NCI-H1105 (cell line): ENCODE results near the gene GNB1L.

Experiments used
- DNase-seq: peaks from one replicate; lab custom pipeline; 2025; lab: John Stamatoyannopoulos, UW

Gene GNB1L

GRCh38 chr22:19807914-19808872 lies 46.5 kb downstream of the GNB1L start:
- DNase-seq: no peak

DNA sequence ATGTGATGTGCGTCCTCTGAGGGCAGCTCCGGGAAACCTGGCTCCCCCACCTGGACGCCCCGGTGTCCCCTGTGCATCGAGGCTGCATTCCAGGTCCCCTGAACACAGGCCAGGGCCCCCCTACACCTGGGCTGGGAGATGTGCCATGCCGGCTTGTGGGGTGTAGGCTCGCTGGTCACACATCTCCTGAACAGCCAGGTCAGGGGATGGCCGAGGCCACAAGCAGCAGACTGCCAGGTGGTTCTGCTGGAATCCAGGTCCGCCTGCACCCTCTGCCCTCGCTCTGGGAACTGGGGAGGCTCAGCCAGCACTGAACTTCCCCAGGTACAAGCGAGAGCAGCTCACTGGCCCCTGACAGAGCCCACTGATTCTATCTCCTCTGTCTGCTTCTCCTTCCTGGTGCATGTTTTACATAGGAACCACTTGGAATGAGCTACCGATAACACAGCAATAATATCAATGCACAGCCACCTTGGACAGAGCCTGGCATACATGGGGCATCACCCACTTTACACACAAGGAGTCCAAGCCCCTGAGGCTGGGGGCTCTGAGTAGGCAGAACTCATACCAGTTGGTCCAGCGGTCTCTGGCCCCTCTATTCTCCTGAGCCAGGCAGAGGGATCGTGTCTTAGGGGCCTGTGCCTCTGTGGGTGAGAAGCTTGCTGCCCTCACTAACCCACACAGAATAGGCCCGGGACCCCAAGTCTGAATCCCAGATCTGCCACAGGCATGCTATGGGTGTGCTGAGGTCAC lies 47.3 kb downstream of the GNB1L start:
- DNase-seq: no peak

DNA sequence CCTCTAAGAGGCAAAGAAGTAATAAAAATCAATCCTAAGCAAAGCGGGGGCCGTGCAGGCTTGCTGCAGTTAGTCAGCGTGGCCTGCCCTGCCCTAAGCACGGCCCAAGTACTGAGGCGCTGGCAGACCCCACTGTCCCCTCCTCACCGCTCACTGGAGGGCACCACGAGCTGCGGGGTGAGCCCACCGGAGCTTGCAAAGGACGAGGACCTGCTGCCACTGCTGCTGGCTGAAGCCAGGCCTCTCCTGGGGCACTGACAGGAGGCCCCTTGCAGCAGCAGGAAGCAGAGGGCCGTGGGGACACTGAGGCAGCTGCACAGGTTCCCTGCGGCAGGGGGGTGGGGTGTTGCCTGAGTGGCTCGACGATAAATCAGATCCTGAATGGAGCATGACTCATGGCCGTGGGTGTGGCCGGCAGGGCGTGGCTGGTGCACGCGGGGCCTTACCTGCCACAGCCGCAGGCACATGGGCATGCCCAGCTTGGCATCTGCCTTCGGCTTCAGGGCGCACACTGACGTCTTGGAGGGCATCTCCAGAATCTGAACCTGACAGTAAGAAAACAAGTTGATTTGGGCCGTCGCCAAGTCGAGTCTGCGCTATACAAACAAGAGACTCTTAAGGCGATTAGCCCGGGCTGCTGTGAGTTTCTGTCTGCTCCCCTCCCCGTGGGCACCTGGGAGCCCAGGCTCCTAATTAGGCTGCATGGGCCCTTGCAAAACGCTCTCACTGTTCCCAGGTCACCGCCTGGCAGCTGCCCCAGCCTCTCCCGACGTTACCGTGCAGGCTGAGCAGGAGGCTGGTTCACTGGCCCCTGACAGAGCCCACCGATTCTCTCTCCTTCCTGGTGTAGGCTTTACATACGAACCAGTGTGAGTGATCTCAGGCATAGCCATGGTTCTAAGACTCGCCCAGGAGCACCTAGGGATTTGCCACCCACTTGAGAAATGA lies 48.2 kb downstream of the GNB1L start:
- no peak for DNase-seq

DNA sequence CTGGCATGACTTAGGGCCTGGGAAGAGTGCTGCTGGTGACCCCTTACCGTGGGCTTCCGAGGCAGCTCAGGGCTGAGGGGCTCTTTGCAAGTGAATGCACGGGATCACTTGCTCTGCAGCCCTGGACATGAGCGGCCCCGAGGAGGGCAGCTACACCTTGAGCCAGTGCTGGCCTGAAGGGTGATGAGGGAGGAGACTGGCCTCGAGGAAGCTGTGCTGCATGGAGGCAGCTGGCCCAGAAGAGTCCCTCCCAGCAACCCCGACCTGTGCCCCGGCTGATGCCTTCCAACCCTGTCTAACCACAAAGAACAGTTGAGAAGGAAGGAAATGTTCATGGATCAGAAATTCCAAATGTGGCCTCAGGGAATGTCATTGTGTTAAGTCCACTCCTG lies 48.9 kb downstream of the GNB1L start:
- DNase-seq: no peak

DNA sequence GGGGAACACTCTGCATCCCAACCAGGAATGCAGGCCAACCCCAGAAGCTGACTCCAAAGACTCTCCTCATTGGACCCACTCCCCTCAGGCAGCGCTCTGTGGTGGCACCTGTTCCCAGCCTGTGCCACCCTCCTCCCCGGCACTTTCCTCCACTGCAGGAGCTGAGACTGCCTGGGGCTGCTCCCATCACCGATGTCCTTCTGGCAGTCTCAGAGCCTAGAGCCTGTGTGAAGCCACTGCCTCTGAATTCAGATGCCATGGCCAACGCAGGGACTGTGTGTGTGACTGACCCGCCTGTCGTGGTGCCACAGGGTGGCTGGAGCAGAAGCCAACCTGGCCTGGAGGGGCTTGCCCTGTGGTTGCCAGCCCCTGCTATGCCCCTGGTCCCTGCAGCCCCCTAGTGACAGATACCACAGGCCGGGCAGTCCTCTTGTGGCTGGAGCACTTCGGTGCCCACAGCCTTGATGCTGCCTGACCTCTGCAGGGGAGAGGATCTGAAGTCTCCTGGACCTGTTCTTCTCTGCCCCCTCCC lies 50.9 kb downstream of the GNB1L start:
- DNase-seq: no peak

GRCh38 chr22:19802894-19803735 lies 51.6 kb downstream of the GNB1L start:
- DNase-seq: no peak

DNA sequence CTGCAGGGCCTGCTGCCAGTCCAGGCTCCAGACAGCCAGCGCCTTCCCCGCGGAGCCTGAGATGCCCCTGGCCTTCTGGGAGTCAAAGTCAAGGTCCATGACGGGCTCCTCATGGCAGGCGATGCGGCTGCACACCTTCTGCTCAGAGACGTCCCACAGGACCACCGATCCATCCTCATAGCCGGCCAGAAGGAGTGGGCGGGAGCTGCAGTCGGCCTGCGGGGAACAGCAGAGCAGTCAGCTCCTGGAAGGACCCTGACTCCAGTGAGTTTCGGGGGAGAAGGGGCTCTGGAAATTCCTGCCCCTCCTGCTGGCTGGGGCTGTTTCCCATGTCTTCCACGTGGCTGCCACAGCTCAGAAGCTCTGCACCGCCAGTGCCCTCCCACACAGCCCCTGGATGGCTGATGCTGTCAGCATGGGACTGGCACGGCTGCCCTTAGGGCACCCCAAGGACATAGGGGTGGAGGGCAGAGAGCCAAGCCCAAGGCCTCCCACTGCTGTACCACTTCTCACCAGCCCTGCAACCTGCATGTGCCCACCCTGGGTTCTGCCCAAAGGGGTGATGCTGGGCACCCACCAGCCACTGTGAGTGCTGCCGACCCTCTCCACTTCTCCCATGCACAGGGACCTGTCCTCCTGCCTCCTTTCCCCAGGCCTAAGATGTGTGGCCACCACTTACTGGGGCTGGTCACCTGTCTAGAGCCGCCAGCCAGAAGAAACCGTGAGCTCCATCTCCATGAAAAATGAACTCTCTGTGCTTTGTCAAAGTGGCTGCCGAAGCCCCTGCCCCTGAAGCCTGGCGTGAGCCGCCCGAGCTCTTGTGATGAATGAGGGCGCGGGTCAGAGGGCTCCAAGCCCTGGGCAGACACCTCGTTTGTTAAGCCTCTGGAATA lies 52.4 kb downstream of the GNB1L start:
- DNase-seq: no peak

GRCh38 chr22:19801340-19802000 lies 53.2 kb downstream of the GNB1L start:
- DNase-seq: no peak

GRCh38 chr22:19800761-19801244 lies 53.9 kb downstream of the GNB1L start:
- no peak for DNase-seq

DNA sequence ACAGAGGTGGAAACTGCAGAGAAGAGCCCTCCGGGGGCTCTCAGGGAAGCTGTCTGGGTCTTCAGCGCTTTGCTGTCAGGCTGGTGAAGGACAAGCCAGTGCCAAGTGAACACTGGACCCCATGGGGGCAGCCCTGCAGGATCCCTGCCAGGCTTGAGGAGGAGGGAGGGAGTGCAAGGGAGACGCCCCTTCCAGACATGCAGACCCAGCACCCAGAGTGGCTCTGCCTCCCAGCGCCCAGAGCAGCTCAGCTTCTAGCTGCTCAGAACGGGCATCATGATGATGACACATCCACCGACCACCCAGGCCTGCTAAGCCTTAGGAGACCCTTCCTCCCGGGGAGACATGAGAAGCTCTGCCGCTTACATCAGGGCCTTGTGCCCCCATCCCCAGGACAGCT lies 54.4 kb downstream of the GNB1L start:
- no peak for DNase-seq

DNA sequence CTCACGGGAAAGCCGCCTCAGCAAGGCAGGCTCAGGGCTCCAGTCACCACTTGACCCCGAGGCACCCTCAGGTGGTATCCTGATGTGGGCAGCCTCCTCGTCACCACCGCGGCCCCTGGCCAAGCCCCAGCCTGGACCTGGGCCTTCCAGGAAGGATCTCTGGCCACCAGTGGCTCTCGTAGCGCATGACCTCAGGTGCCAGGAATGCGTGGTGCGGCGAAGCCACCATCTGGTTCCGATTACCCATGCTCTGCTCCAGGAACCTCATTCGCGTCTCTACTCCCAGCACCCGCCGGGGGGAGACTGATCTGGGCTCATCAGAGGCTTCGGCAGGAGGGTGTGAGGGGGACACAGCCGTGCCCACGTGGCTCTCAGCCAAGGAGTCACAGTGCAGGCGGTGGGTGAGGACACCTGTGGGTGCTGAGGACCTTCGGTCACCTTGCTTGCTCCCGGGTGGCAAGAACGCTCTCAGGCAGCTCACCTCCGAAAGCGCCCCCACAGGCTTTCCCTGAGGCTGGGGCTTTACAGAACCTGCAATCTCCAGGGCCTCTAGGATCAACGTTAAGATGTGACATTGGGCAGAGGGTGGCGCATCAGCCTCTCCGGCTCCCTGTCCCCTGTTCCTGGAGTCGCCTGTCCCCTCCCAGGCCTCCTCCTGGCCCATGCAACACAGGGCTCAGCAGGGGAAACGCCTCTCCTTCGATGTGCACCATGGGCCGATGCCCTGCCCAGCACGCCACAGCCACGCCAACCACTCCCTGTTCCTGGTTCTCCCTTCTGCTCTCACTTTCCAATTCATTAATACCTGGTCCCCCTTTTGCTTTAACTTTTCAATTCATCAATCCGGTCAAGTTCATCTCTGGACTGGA lies 55.1 kb downstream of the GNB1L start:
- no peak for DNase-seq

- no peak for DNase-seq
Observed at GRCh38 chr22:19798891-19799293, 55.8 kb downstream of the GNB1L start.

DNA sequence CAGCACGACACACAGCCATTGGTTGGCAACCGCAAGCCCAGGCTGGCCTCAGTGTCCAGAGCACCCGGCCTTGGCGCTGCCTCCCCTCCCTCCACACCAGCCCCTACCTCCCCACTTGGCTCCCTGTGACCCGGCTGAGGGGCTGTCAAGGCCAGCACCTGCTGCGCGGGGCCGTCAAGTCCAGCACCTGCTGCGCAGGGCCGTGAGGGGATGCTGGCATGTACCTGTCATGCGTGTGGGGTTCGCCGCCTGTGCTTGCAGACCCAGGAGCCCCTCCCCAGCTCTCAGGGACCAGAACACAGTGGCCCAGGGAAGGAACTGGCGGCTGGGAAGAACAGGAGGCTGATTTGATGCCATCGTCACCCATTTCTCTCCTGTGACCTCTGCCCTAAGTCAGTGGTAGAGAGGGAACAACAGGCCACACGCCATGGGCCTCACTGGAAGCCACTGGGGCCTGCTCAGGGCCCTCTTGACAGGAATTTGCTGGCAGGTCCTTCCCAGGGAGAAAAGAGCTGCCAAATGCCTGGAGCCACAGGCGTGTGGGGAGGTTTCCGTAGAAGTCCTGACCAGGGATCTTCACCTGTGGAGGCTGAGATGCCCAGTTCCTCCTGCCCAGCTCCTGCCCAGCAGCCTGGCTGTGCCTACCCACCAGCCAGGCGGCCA lies 56.5 kb downstream of the GNB1L start:
- DNase-seq: no peak

- no peak for DNase-seq
Observed at GRCh38 chr22:19797086-19798002, 57.3 kb downstream of the GNB1L start.

DNA sequence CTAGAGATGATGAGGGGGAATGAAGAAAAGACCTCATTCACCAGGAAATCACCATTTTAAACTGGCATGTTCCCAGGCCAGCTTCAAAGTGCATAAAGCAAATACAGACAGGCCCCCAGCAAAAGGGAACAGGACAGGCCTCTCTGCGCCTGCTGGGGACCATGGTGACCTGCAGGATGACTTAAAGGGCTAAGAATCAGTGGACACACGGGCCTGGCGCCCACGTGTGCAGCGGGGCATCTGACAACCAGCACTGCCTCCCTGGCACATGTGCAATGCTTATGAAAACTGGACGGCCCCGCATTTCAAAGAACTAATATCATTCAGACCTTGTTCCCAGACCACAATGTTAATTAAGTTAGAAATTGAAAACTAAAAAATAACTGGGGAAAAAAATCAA lies 58.5 kb downstream of the GNB1L start:
- DNase-seq: no peak

DNA sequence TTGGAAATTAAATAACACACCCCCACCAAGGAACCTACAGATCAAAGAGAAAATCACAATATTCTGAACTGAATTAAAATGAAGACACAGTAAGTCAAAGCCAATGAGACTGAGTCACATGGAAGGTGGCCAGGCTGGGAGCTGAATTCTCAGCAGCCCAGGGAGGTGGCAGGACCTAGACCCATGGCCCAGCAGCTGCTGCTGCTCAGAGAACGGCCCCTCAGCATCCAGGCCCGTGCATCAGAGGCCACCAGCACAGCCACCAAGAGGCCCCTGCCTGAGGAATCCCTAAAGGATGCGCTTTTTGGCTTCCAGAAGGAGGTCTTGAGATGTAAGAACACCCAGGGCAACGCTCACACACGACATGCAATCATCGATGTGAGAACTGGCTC lies 59.1 kb downstream of the GNB1L start:
- no peak for DNase-seq
